Hematopoietic multipotent progenitor cell treated with erythropoietin and hydrocortisone succinate and interleukin-3 and kit ligand, for 17 days (in vitro differentiated cells): ENCODE data around the gene ZNF189.

Experiments used
- DNase-seq: peaks from one replicate; pipeline ENCODE4 v3.0.0-alpha.2; 2015; ENCODE audit warnings: low spot score

The ZNF189 gene

GRCh38 chr9:101453776-101454570 is 55.3 kb downstream of the ZNF189 start:
- DNase-seq = no peak

- no peak for DNase-seq
Measured at GRCh38 chr9:101455656-101456240, 57.1 kb downstream of the ZNF189 start.

- no peak for DNase-seq
Measured at GRCh38 chr9:101457003-101457402, 58.4 kb downstream of the ZNF189 start.

GRCh38 chr9:101458963-101459631 is 60.4 kb downstream of the ZNF189 start:
- DNase-seq = peak; percentile 54
